GM12872 (cell line): ENCODE results near the gene RAI1.

ENCODE experiments used
- CTCF ChIP-seq: IDR thresholded peaks from 3 replicates; pipeline ENCODE4 v1.5.1; 2011; ENCODE audit warnings: low read depth, mild to moderate bottlenecking, low read length, moderate library complexity; ENCODE audit not compliant: insufficient read depth

The RAI1 gene

GRCh38 chr17:17663160-17664063 is 17.8 kb upstream of the RAI1 start:
- TF ChIP-seq CTCF: no peak

GRCh38 chr17:17664064-17664452 is 17.2 kb upstream of the RAI1 start:
- no peak for TF ChIP-seq CTCF

- TF ChIP-seq CTCF: no peak
Measured at GRCh38 chr17:17665255-17665654, 16.0 kb upstream of the RAI1 start.

- no peak for TF ChIP-seq CTCF
Measured at GRCh38 chr17:17666111-17666714, 15.0 kb upstream of the RAI1 start.

- no peak for TF ChIP-seq CTCF
Measured at GRCh38 chr17:17667231-17667630, 14.0 kb upstream of the RAI1 start.

- no peak for TF ChIP-seq CTCF
Measured at GRCh38 chr17:17667947-17668346, 13.3 kb upstream of the RAI1 start.

- no peak for TF ChIP-seq CTCF
Measured at GRCh38 chr17:17668358-17668757, 12.9 kb upstream of the RAI1 start.
